Ovary (tissue), 9 donors: Measurements from ENCODE around the gene RPS17. TPM values are rescaled to one million over a fixed set of nuclear protein-coding genes. Genes with fewer than 3 reads are reported as not detected.

Experiments
- DNase-seq, 5 donors: peaks; one replicate each; pipeline ENCODE4 v3.0.0-alpha.2; 2019 to 2020
- H3K27ac ChIP-seq, 2 donors: fragments of 200-600 bp; one replicate each; pipeline versions ENCODE4 v1.5.1 to v1.8.0; 2019 to 2022
- H3K27me3 ChIP-seq: fragments of 200-600 bp; one replicate; pipeline ENCODE4 v1.8.0; 2022
- H3K36me3 ChIP-seq: fragments of 200-600 bp; sonication (generic); one replicate; pipeline ENCODE4 v1.5.1; 2019
- H3K4me1 ChIP-seq: one replicate; pipeline ENCODE4 v1.8.1; 2013; ENCODE audit warnings: mild to moderate bottlenecking, moderate library complexity; ENCODE audit not compliant: insufficient read depth
- H3K4me3 ChIP-seq: fragments of 200-600 bp; sonication (generic); one replicate; pipeline ENCODE4 v1.5.1; 2017
- H3K9me3 ChIP-seq, 2 donors: fragments of 200-600 bp in 1 of 2; sonication (generic) in 1 of 2; one replicate each; pipeline versions ENCODE4 v1.5.1 to v1.8.1; 2013 to 2019; ENCODE audit warnings: mild to moderate bottlenecking in 1 of 2, moderate library complexity in 1 of 2
- CTCF ChIP-seq, 3 donors: fragments of 450-650 bp in 2 of 3; fragments of 200-600 bp in 1 of 3; IDR thresholded peaks; one replicate each; pipeline versions ENCODE4 v1.5.1 to v1.8.0; 2016 to 2022; ENCODE audit warnings: antibody characterized with exemption in 3 of 3, mild to moderate bottlenecking in 1 of 3
- EP300 ChIP-seq: sonication (generic); formaldehyde crosslinking; IDR thresholded peaks from one replicate; pipeline ENCODE4 v1.6.1; 2017; ENCODE audit warnings: antibody characterized with exemption
- POLR2A ChIP-seq: fragments of 450-650 bp; IDR thresholded peaks from one replicate; pipeline ENCODE4 v1.6.1; 2017; ENCODE audit warnings: antibody characterized with exemption, mild to moderate bottlenecking, moderate library complexity
- WGBS, 3 donors: extraction: QIAGEN DNeasy Blood & Tissue Kit in 1 of 3; methylation state at CpG; one replicate each; pipeline versions ENCODE4 v1.1.5 to v1.1.7; 2013 to 2017; 5-methylcytosine and 5-hydroxymethylcytosine counted together
- intact Hi-C, 4 donors: fragments of 100-400 bp; cut with DNase I; formaldehyde crosslinking; loops; one replicate each; pipeline versions ENCODE4 v1.11.0 to v1.15.1; 2022 to 2023
- polyA plus RNA-seq, 2 donors: library from polyadenylated mRNA; stranded (reverse); fragments of 200-250 nt in 1 of 2; fragments of 350-450 nt in 1 of 2; fragmentation: Illumina TruSeq in 1 of 2; extraction: RNeasy Lipid Tissue Mini Kit (QIAGEN cat#74804) in 1 of 2; gene quantifications; one replicate each; pipeline ENCODE4 v1.2.3, GENCODE V29; 2013 to 2014
- total RNA-seq, 7 donors: library from RNA; depleted of rRNA in 2 of 7; stranded (reverse); fragments of >200 nt in 2 of 7; fragmentation: NEBNext Ultra II Directional in 3 of 7; extraction: Animal tissue kit (Norgen Biotek cat#: 25700) in 3 of 7; gene quantifications; one replicate each; pipeline versions ENCODE4 v1.1.0 to v1.2.4, GENCODE V29; 2016 to 2023
- donor health status: DM: no; HTN: no; CAD: no; lungs with moderate emphysema.
- donor health status: DM: no; HTN: no; CAD: no.
- donor health status: Bipolar disorder and iron deficiency.
- donor health status: DM: yes; HTN: yes; CAD: no.
- donor health status: DM: no; HTN: no; CAD: no.
- donor health status: DM: yes; HTN: yes; CAD: no.

The RPS17 gene
- total and polyA plus RNA-seq, 9 donors = 2,388 to 7,542 (median 3,090) TPM

- Histone ChIP-seq H3K27ac (no peak overlapping the region), H3K4me1 (no peaks in the 10 kb centered on the region), H3K36me3 (no peaks in the 10 kb centered on the region), H3K4me3 (no peak overlapping the region), H3K9me3 (no peaks in the 10 kb centered on the region), H3K27me3 (no peaks in the 10 kb centered on the region)
- 77 to 78% (median 77%) methylated on average over 7 of the region's 7 CpGs for WGBS, 3 donors
- no peak for TF ChIP-seq POLR2A
- TF ChIP-seq CTCF (IDR thresholded peaks at IDR 0.05) = no peak
- no peak for TF ChIP-seq EP300
- no peak for DNase-seq
- intact Hi-C loops = no loop called here
Measured at GRCh38 chr15:82556315-82557035, 16.2 kb upstream of the RPS17 start.

GRCh38 chr15:82554849-82555248 is 14.6 kb upstream of the RPS17 start:
- no peak for DNase-seq
- intact Hi-C loops = no loop called here
- Histone ChIP-seq H3K4me3 (no peak overlapping the region), H3K4me1 (no peaks in the 10 kb centered on the region), H3K27me3 (no peaks in the 10 kb centered on the region), H3K9me3 (no peaks in the 10 kb centered on the region), H3K27ac (no peak overlapping the region), H3K36me3 (no peaks in the 10 kb centered on the region)
- TF ChIP-seq CTCF (IDR thresholded peaks at IDR 0.05) (no peak), EP300 (no peak), POLR2A (no peak)
- 95 to 96% (median 96%) methylated on average over 2 of the region's 2 CpGs for WGBS, 3 donors

- no peaks in the 10 kb centered on the region for H3K4me1 ChIP-seq
- 87 to 100% (median 95%) methylated on average over 1 of the region's 1 CpG for WGBS, 3 donors
- DNase-seq = no peak
- H3K9me3 ChIP-seq = no peaks in the 10 kb centered on the region
- H3K36me3 ChIP-seq = no peaks in the 10 kb centered on the region
- H3K4me3 ChIP-seq = no peak overlapping the region
- H3K27ac ChIP-seq = no peak overlapping the region
- intact Hi-C loops = no loop called here
- TF ChIP-seq EP300 = no peak
- no peak for TF ChIP-seq CTCF (IDR thresholded peaks at IDR 0.05)
- TF ChIP-seq POLR2A = no peak
- no peaks in the 10 kb centered on the region for H3K27me3 ChIP-seq
Measured at GRCh38 chr15:82554351-82554750, 14.1 kb upstream of the RPS17 start.

- intact Hi-C loops = no loop called here
Measured at GRCh38 chr15:82553846-82554245, 13.6 kb upstream of the RPS17 start.

More at GRCh38 chr15:82553846-82554245, 13.6 kb upstream of the RPS17 start:
- TF ChIP-seq EP300 (no peak), POLR2A (no peak), CTCF (IDR thresholded peaks at IDR 0.05) (no peak)
- 90 to 100% (median 100%) methylated on average over 1 of the region's 1 CpG for WGBS, 3 donors
- Histone ChIP-seq H3K4me1 (no peaks in the 10 kb centered on the region), H3K4me3 (no peak overlapping the region), H3K36me3 (no peaks in the 10 kb centered on the region), H3K27ac (no peak overlapping the region), H3K27me3 (no peaks in the 10 kb centered on the region), H3K9me3 (no peaks in the 10 kb centered on the region)
- no peak for DNase-seq
